Kidney epithelial cell (primary cell): ENCODE data around the gene NNT. TPM values are rescaled to one million over a fixed set of nuclear protein-coding genes. Genes with fewer than 3 reads are reported as not detected.
"Not testable (repeated sequence)": the region's sequence is repeated elsewhere in the genome, so short reads cannot be mapped to it uniquely, and the experiment has no call there.

Experiments used
- DNase-seq: peaks from one replicate; pipeline ENCODE4 v3.0.0-alpha.2; 2010; ENCODE audit warnings: low read depth
- H3K27me3 ChIP-seq: 2 replicates; pipeline ENCODE4 v1.6.0; 2011; ENCODE audit warnings: low read length; ENCODE audit not compliant: control insufficient read depth, insufficient read depth
- H3K36me3 ChIP-seq: 2 replicates; pipeline ENCODE4 v1.5.1; 2011; ENCODE audit warnings: low read length; ENCODE audit not compliant: control insufficient read depth, insufficient read depth
- H3K4me3 ChIP-seq: 2 replicates; pipeline ENCODE4 v1.5.1; 2011; ENCODE audit warnings: low read depth, mild to moderate bottlenecking, control low read depth, low read length
- total RNA-seq: library from RNA; depleted of rRNA; stranded (reverse); fragments of >200 nt; gene quantifications from 2 replicates; pipeline ENCODE4 v1.2.3, GENCODE V29; 2015
- TF ChIP-seq, protein P1 (sequence below): IDR thresholded peaks from 2 replicates; pipeline ENCODE4 v1.5.1; 2011; ENCODE audit warnings: mild to moderate bottlenecking, moderate library complexity, low read length, control low read depth, inconsistent platforms; ENCODE audit not compliant: insufficient read depth, poor library complexity, severe bottlenecking

NNT gene
- total RNA-seq, 1 donor from 2014 or later = 41.4 TPM

DNA sequence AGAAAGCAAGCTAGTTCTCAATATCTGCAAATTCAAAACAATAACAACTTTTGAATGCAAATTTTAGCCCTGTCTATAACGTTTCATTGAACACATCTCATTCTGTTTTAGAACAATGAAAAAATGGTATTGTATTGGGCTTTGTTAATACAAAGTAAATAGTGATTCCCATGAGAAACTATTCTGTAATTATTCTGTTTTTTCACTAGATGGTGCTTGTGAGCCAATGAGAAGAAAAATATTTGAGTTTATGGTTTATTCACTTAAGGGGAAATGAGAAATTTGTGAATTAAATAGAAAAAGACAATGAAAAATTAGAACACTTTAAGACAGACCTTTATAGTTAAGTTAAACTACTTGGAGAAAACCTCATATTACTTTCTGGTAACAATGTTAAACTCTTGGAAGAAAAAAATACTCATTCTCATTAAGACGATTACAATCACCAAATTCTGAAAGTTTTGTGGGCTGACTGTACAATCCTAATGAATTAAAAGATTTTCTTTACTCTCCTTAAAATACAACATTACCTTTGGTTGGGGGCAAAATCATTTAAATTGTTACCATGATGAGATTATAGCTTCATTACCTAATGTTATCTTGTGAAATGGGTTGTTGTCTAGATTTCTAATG, 127.0 kb downstream of the NNT start:
- H3K36me3 ChIP-seq = no peaks in the 10 kb centered on the region
- TF ChIP-seq, protein P1, sequence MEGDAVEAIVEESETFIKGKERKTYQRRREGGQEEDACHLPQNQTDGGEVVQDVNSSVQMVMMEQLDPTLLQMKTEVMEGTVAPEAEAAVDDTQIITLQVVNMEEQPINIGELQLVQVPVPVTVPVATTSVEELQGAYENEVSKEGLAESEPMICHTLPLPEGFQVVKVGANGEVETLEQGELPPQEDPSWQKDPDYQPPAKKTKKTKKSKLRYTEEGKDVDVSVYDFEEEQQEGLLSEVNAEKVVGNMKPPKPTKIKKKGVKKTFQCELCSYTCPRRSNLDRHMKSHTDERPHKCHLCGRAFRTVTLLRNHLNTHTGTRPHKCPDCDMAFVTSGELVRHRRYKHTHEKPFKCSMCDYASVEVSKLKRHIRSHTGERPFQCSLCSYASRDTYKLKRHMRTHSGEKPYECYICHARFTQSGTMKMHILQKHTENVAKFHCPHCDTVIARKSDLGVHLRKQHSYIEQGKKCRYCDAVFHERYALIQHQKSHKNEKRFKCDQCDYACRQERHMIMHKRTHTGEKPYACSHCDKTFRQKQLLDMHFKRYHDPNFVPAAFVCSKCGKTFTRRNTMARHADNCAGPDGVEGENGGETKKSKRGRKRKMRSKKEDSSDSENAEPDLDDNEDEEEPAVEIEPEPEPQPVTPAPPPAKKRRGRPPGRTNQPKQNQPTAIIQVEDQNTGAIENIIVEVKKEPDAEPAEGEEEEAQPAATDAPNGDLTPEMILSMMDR = peak; percentile 29
- DNase-seq = no peak
- no peaks in the 10 kb centered on the region for H3K27me3 ChIP-seq
- no peak overlapping the region for H3K4me3 ChIP-seq

DNA sequence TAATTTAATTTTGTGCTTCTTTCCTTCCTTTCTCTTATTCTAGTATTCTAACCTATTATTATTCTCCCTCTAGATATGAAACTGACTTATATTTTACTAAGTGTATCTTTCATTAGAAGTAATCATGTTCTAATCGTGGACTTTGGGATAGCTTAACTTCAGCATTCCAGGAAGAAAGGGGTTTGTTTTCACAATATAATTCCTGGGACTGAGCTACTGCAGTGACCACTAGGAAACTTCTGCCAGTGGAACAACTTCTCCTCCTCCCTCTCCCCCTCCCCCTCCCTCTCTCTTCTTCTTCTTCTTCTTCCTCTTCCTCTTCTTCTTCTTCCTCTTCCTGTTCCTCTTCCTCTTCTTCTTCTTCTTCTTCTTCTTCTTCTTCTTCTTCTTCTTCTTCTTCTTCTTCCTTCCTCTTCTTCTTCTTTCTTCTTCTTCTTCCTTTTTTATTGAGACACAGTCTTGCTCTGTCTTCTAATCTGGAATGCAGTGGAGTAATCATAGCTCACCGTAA, 127.9 kb downstream of the NNT start:
- Histone ChIP-seq H3K4me3 (no peak overlapping the region), H3K36me3 (no peaks in the 10 kb centered on the region), H3K27me3 (no peaks in the 10 kb centered on the region)
- TF ChIP-seq, protein P1 = no peak
- DNase-seq = no peak

- no peaks in the 10 kb centered on the region for H3K27me3 ChIP-seq
- H3K4me3 ChIP-seq = no peak overlapping the region
- H3K36me3 ChIP-seq = no peaks in the 10 kb centered on the region
- TF ChIP-seq, protein P1 = no peak
- no peak for DNase-seq
Observed at GRCh38 chr5:43731573-43731972, 128.6 kb downstream of the NNT start.

- H3K27me3 ChIP-seq, DNase-seq, H3K4me3 ChIP-seq, H3K36me3 ChIP-seq: not testable (repeated sequence)
Observed at GRCh38 chr5:43745923-43746548, 143.1 kb downstream of the NNT start.

DNA sequence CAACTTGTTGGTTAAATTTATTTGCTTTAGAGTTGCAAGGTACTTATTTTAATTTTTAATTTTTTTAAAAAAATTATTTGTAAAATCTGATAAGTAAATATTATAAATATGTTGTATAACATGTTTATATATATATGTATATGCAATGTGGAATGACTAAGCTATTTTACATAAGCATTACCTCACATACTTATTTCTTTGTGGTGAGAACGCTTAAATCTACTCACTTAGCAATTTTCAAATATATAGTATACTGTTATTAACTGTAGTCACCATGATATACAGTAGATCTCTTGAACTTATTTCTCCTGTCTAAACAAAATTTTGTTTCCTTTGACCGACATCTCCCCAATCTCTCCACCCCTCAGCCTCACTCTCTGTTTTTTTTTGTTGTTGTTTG, 147.8 kb downstream of the NNT start:
- H3K36me3 ChIP-seq = no peaks in the 10 kb centered on the region
- TF ChIP-seq, protein P1 = no peak
- DNase-seq = no peak
- H3K4me3 ChIP-seq = no peak overlapping the region
- H3K27me3 ChIP-seq = no peaks in the 10 kb centered on the region

GRCh38 chr5:43753069-43753468, 150.1 kb downstream of the NNT start:
- no peaks in the 10 kb centered on the region for H3K36me3 ChIP-seq
- no peak overlapping the region for H3K4me3 ChIP-seq
- TF ChIP-seq, protein P1 = no peak
- no peaks in the 10 kb centered on the region for H3K27me3 ChIP-seq
- no peak for DNase-seq

Other genes starting within 250 kb of the NNT start
- 4.7 and 7.5 TPM in 2 replicates for gene CCL28, start 190.8 kb upstream of the NNT start, total RNA-seq
- 17.9 and 25.4 TPM in 2 replicates for gene TMEM267, start 119.3 kb upstream of the NNT start, total RNA-seq
- gene C5orf34, start 88.0 kb upstream of the NNT start, total RNA-seq = 0.38 and 1.1 TPM in 2 replicates
- gene PAIP1, start 46.1 kb upstream of the NNT start, total RNA-seq = 151 and 179 TPM in 2 replicates